ENCODE data around the gene GATAD1.

GATAD1 gene

GRCh38 chr7:92447345-92448204, at the start of gene GATAD1:
Gene GATAD1, plus strand, starts transcription at chr7:92447482. Its CDS starts 248 bp downstream, at chr7:92447730.
- ATAC-seq (ENCODE audit: insufficient read depth, low read depth): peak; percentile 86
- H3K4me2 ChIP-seq (ENCODE audit: insufficient read depth, low read length): peak within 1 kb of the TSS; percentile 64
- peak within 1 kb of the TSS; percentile 99 for H3K9ac ChIP-seq (ENCODE audit: low read depth, low read length)
- no peaks in the 10 kb centered on the region for H3K79me2 ChIP-seq (ENCODE audit: insufficient read depth, low read length)
- peaks cover 21% of the 10 kb centered on the region for H3K4me1 ChIP-seq (ENCODE audit: insufficient read depth, low read length)
- H3K4me3 ChIP-seq (ENCODE audit: low read depth in 1 of 2, low read length in 2 of 2): peak within 1 kb of the TSS; percentile 54 to 82; a peak in 3 of 4 replicates
- no peaks in the 10 kb centered on the region for H3K27me3 ChIP-seq (ENCODE audit: insufficient read depth, low read length, poor library complexity)
- no peaks in the 10 kb centered on the region for H3K9me3 ChIP-seq (ENCODE audit: insufficient read depth, low read length, severe bottlenecking)
- peak; percentile 84 for DNase-seq
- H2AFZ ChIP-seq (ENCODE audit: low read depth, low read length): peak within 1 kb of the TSS; percentile 87
- TF ChIP-seq CTCF (IDR thresholded peaks at IDR 0.05; ENCODE audit: borderline replicate concordance, extremely low read depth, low read length, poor library complexity, severe bottlenecking): peak; percentile 94
- TF ChIP-seq EZH2 (IDR thresholded peaks at IDR 0.05; ENCODE audit: borderline replicate concordance, low read depth, low read length, severe bottlenecking): no peak
- H4K20me1 ChIP-seq (ENCODE audit: insufficient read depth, low read length): no peaks in the 10 kb centered on the region
- peak within 1 kb of the TSS; percentile 90 for H3K27ac ChIP-seq (ENCODE audit: low read length)
- H3K36me3 ChIP-seq (ENCODE audit: insufficient read depth, low read length): peaks cover 13% of the 10 kb centered on the region

GRCh38 chr7:92397542-92397941, 49.7 kb upstream of the GATAD1 start:
- Histone ChIP-seq H3K9me3 (ENCODE audit: insufficient read depth, low read length, severe bottlenecking) (no peaks in the 10 kb centered on the region), H2AFZ (ENCODE audit: low read depth, low read length) (no peak overlapping the region), H3K36me3 (ENCODE audit: insufficient read depth, low read length) (peaks cover 33% of the 10 kb centered on the region), H3K4me3 (ENCODE audit: low read depth in 1 of 2, low read length in 2 of 2) (no peak overlapping the region), H3K4me2 (ENCODE audit: insufficient read depth, low read length) (no peak overlapping the region), H3K79me2 (ENCODE audit: insufficient read depth, low read length) (no peaks in the 10 kb centered on the region), H4K20me1 (ENCODE audit: insufficient read depth, low read length) (no peaks in the 10 kb centered on the region), H3K27ac (ENCODE audit: low read length) (no peak overlapping the region), H3K27me3 (ENCODE audit: insufficient read depth, low read length, poor library complexity) (no peaks in the 10 kb centered on the region), H3K9ac (ENCODE audit: low read depth, low read length) (no peak overlapping the region), H3K4me1 (ENCODE audit: insufficient read depth, low read length) (no peaks in the 10 kb centered on the region)
- no peak for ATAC-seq (ENCODE audit: insufficient read depth, low read depth)
- no peak for DNase-seq
- TF ChIP-seq CTCF (IDR thresholded peaks at IDR 0.05; ENCODE audit: borderline replicate concordance, extremely low read depth, low read length, poor library complexity, severe bottlenecking) (no peak), EZH2 (IDR thresholded peaks at IDR 0.05; ENCODE audit: borderline replicate concordance, low read depth, low read length, severe bottlenecking) (no peak)

GRCh38 chr7:92400013-92400412, 47.3 kb upstream of the GATAD1 start:
- Histone ChIP-seq H4K20me1 (ENCODE audit: insufficient read depth, low read length) (no peaks in the 10 kb centered on the region), H3K4me3 (ENCODE audit: low read depth in 1 of 2, low read length in 2 of 2) (no peak overlapping the region), H3K9ac (ENCODE audit: low read depth, low read length) (no peak overlapping the region), H3K27ac (ENCODE audit: low read length) (no peak overlapping the region), H3K27me3 (ENCODE audit: insufficient read depth, low read length, poor library complexity) (no peaks in the 10 kb centered on the region), H2AFZ (ENCODE audit: low read depth, low read length) (no peak overlapping the region), H3K36me3 (ENCODE audit: insufficient read depth, low read length) (peaks cover 30% of the 10 kb centered on the region), H3K4me1 (ENCODE audit: insufficient read depth, low read length) (no peaks in the 10 kb centered on the region), H3K9me3 (ENCODE audit: insufficient read depth, low read length, severe bottlenecking) (no peaks in the 10 kb centered on the region), H3K4me2 (ENCODE audit: insufficient read depth, low read length) (no peak overlapping the region), H3K79me2 (ENCODE audit: insufficient read depth, low read length) (no peaks in the 10 kb centered on the region)
- ATAC-seq (ENCODE audit: insufficient read depth, low read depth) (no peak), DNase-seq (no peak)
- TF ChIP-seq CTCF (IDR thresholded peaks at IDR 0.05; ENCODE audit: borderline replicate concordance, extremely low read depth, low read length, poor library complexity, severe bottlenecking): no peak
- TF ChIP-seq EZH2 (IDR thresholded peaks at IDR 0.05; ENCODE audit: borderline replicate concordance, low read depth, low read length, severe bottlenecking): no peak
